ENCODE data around the gene DLG2.

DNA sequence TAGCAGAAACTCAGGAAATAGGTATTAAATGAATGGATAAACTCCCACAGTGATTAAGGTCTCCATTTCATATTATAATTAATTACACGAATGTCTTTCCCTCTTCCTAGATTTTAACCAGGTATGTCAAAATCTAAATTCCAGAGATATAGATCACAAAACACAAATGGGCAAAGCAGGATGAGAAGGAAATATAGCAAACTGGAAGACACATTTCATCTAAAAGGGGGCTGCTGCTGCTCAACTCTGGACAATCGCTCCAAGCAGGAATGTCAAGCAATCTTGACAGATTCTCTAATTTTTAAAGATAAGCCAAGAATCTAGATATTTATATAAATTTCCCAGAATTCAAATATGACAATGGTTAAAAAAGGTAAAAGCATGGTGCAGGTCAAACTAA is 1786.8 kb downstream of the DLG2 start:
- TF ChIP-seq, protein P1, sequence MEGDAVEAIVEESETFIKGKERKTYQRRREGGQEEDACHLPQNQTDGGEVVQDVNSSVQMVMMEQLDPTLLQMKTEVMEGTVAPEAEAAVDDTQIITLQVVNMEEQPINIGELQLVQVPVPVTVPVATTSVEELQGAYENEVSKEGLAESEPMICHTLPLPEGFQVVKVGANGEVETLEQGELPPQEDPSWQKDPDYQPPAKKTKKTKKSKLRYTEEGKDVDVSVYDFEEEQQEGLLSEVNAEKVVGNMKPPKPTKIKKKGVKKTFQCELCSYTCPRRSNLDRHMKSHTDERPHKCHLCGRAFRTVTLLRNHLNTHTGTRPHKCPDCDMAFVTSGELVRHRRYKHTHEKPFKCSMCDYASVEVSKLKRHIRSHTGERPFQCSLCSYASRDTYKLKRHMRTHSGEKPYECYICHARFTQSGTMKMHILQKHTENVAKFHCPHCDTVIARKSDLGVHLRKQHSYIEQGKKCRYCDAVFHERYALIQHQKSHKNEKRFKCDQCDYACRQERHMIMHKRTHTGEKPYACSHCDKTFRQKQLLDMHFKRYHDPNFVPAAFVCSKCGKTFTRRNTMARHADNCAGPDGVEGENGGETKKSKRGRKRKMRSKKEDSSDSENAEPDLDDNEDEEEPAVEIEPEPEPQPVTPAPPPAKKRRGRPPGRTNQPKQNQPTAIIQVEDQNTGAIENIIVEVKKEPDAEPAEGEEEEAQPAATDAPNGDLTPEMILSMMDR (IDR thresholded peaks at IDR 0.05; ENCODE audit: control extremely low read depth in 1 of 3, insufficient read depth in 1 of 3, low read depth in 1 of 3, low read length in 3 of 3) = no peak
- TF ChIP-seq EZH2 (IDR thresholded peaks at IDR 0.05; ENCODE audit: low read depth, low read length, severe bottlenecking) = no peak
- TF ChIP-seq E2F6 (IDR thresholded peaks at IDR 0.05) = no peak
- TF ChIP-seq CEBPB (IDR thresholded peaks at IDR 0.05; ENCODE audit: low read depth, low read length) = no peak
- TF ChIP-seq CBX5 (IDR thresholded peaks at IDR 0.05; ENCODE audit: low read depth, low read length) = no peak
- no peak for TF ChIP-seq POU5F1 (IDR thresholded peaks at IDR 0.05; ENCODE audit: low read depth, low read length)
